Occipital lobe (tissue), 2 donors: ENCODE results near the gene FHL5. TPM values are rescaled to one million over a fixed set of nuclear protein-coding genes. Genes with fewer than 3 reads are reported as not detected.
"Not testable (repeated sequence)": the region's sequence is repeated elsewhere in the genome, so short reads cannot be mapped to it uniquely, and the experiment has no call there.

Experiments used
- DNase-seq: peaks from one replicate; lab custom pipeline; 2025; lab: John Stamatoyannopoulos, UW
- total RNA-seq: library from RNA; depleted of rRNA; stranded (reverse); fragments of >200 nt; gene quantifications from one replicate; pipeline ENCODE4 v1.2.3, GENCODE V29; 2014

The FHL5 gene, protein sequence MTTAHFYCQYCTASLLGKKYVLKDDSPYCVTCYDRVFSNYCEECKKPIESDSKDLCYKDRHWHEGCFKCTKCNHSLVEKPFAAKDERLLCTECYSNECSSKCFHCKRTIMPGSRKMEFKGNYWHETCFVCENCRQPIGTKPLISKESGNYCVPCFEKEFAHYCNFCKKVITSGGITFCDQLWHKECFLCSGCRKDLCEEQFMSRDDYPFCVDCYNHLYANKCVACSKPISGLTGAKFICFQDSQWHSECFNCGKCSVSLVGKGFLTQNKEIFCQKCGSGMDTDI
- 1.7 TPM for total RNA-seq

DNA sequence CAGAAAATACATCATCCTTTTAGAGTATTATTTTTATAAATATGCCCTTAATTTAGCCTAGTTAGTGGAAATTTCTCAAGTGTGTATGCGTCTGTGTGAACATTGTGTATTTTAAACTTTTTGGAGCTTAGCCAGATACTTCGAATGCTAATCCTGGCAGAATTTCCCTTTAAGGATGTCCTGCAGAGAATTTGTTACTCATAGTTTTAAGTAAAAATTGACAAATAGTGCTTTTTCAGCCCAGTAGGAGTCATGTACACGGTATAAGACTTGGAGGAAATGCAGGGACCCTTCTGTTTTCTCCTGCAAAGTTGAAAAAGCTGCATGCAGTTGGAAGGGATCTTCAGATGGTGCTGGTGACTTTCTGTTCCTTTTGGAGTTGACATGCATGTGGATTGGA lies at the start of gene FHL5:
Gene FHL5, plus strand, starts transcription at position 243 of the 400 bp plus-strand sequence. CDS start 40,486 bp downstream, outside the sequence.
- DNase-seq: no peak

DNA sequence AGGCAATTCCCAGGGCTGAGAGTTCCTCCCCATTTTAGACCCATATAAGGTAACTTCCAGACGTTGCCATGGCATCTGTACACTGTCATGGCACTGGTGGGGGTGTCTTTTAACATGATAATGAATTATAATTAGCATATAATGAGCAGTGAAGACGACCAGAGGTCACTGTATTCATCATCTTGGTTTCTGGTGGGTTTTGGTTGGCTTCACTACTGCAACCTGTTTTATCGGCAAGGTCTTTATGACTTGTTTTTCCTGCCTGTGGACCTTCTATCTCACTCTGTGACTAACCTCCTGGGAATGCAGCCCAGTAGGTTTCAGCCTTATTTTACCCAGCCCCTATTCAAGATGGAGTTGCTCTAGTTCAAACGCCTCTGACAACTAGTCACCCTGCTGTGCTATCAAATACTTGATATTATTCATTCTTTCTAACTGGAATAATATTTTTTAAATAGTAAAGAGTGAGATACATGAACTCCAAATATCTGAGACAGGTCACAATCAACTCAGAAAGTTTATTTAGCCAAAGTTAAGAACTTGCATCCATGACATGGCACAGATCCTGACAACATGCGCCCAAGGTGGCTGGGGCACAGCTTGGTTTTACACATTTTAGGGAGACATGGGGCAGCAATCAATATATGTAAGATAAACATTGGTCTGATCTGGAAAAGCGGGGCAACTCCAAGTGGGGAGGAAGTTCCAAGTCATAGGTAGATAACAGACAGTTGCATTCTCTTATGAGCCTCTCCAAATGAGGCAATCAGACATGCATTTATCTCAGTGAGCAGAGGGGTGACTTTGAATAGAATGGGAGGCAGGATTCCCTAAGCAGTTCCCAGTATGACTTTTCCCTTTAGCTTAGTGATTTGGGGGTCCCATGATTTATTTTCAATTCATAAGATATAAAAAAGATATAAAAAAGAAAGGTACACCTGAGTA lies 42.5 kb upstream of the FHL5 start:
- DNase-seq: no peak

DNA sequence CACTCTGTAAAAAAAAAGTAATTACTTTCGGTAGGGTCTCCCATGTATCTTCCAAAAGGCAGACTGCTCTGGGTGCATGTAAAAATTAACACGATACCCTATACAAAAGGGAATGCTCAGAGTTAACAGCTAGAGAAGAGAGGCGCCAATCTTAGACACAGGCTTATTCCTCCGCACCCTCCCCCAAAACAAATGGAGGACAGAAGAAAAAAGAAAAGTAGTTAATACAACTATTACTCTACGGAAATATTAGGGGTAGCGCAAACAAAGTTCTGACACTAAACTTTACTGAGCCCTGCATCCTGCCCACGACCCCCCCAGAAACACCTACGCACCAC lies 41.7 kb upstream of the FHL5 start:
- DNase-seq: no peak

DNA sequence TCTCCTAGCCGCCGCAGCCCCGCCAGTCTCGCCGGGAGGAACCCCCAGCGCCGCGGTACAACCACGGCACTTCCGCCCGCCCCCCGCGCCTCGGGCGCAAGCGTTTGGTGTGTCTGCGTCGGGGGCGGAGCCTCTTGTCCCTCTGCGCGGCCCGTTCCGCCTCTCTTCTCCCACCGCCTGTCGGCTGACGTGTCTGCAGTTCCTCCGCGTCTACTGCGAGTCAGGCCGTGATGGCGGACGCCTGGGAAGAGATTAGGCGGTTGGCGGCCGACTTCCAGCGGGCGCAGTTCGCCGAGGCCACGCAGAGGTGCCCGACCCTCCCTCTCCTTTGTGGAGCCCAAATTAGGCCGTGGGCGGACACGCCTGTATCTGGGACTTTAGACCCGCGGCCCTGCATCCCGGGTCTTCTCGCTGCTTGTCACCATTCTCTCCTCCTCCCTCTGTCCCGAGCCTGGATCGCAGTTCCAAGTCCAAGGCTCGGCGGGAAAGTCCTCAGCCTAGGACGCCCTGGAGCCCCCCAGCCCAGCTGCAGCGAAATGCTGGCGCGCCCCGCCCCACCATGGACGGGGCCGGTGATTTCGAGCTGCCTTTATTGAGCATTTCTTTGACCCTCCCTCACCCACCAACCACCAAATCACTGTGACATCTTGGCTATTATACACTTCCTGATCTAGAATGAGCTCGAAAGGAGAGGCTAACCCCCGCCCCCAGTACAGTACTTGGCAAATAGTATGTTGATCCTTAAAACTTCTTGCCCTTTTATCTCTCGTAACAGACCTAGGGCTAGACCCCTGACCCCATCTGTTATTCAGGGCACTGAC lies 41.1 kb upstream of the FHL5 start, which contains the start of gene UFL1:
Gene UFL1, plus strand, starts transcription at position 163 of the 821 bp plus-strand sequence. Its CDS starts 68 bp downstream, at position 231.
- DNase-seq: peak; percentile 93

DNA sequence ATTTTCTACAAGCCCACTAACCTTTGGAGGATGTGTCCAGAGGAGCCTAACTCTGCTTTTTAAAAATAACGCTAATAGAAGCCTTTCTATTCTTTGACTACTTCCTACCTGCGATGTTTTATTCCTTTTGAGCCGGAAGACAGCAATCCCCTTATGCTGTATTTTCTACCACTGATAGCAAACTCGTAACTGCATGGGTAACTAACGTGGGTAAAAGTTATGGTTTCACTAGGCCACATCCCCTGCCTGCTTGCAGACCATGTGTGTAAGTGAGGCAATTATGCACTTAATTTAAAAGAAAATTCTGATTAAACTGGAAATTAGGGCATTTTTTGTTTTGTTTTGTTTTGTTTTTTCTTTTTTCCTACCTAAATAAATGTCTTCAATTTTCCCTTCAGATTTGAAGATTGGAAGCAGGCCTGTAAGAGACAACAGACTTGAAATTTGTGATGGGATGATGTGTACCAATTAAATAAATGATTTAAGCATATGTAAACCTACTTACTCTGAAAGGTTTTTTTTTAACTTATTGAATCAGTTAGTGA lies 40.4 kb upstream of the FHL5 start:
- no peak for DNase-seq

DNA sequence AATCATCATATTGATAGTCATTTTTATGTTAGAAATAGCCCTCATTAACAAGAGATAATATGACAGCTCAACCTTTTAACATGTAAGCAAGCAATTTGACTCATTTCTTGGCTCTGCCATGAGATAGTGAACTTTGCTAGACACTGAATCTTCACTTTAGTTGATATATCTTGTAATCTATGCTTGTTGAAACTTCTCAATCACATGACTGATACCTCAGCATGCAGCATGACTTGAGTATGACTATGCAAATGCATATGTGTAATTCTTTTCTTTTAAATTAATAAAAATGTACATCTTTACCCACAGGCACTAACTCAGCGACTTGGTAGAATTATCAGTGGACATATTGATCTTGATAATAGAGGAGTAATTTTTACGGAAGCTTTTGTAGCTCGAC lies 34.7 kb upstream of the FHL5 start:
- DNase-seq: no peak

DNA sequence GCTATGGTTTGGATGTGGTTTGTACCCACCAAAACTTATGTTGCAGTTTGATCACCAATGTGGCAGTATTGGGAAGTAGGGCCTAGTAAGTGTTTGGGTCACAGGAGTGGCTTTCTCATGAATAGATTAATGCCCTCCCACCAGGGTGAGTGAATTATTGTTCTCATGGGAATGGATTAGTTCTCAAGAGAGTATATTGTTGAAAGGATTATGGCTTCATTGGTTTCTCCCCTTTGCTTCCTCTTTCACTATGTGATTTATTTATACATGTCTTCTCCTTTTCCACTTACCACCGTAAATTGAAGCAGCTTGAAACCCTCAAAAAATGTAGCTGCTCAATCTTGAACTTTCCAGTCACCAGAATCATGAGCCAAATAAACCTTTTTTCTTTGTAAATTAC lies 30.5 kb upstream of the FHL5 start:
- no peak for DNase-seq

DNA sequence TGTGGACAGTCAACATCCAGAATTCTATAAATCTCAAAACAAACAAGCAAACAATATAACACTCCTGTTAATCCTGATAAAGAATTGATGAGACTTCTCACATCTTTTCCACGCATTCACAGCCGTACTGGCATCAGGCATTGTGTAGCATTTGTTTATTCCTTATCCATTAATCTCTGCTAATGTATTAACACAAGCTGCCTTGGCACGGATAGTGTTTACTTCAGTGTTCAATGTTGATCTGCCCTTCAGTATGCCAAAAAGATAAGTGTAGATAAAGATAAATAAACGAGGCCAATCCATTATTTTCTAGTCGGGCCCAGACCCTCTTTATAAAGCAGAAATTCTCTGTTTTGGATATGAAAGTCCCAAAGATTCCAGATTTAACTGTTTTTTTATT lies 25.2 kb upstream of the FHL5 start:
- no peak for DNase-seq

DNA sequence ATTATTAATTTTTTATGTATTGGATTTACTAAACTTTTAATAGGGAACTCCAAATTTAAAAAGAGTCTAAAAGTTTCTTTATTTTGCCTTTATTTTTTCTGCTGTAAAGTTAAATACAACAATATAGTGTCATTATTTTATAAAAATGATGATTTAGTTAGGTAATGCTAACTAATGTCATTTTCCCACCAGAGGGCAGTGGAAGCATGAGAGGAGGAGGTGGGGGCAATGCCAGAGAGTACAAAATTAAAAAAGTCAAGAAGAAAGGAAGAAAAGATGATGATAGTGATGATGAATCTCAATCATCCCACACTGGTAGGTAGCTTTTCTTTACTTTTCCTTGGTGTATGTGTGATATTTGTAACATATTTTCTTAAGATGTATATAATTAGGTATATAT lies 20.2 kb upstream of the FHL5 start:
- no peak for DNase-seq

DNA sequence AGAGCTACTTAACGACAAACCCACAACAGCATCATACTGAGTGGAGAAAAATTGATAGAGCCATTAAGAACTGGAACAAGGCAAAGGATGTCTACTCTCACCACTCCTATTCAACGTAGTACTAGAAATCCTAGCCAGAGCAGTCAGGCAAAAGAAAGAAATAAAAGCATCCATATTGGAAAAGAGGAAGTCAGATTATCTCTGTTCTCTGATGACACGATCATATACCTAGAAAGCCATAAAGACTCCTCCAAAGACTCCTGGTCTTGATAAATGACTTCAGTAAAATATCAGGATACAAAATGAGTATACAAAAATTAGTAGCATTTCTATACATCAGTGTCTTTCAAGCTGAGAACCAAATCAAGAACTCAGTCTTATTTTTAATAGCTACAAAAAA lies 17.0 kb upstream of the FHL5 start:
- DNase-seq: no peak

DNA sequence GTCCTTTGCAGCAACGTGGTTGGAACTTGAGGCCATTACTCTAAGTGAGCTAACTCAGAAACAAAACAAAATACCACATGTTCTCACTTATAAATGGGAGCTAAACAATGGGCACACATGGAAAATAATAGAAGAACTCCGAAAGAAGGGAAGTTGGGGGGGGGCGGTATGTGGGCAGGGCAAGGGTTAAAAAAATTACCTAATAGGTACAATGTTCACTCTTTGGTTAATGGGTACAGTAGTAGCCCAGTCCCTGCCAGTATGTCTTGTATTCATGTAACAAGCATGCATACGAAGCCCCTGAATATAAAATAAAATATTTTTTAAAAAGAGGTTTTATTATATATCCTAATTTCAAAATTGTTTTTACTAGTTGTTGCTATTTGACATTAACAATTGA lies 15.3 kb upstream of the FHL5 start:
- DNase-seq: no peak

DNA sequence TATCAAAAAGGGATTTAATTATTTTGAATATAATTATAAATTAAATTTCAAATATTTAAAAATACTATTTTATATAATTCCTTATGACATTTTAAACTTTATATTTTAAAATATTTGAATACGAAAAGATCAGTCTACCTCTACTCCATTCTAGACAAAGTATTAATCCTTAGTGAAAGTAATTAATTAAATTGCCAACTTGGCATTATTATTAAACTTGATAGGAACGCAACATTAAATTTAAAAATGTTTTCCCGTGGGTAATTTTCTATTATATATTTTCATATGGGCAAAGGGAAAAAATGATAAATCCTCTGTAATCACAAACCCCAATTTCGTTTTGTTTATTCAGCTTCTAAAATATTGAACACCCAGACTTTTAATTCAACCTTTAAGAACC lies 8.4 kb upstream of the FHL5 start:
- no peak for DNase-seq

DNA sequence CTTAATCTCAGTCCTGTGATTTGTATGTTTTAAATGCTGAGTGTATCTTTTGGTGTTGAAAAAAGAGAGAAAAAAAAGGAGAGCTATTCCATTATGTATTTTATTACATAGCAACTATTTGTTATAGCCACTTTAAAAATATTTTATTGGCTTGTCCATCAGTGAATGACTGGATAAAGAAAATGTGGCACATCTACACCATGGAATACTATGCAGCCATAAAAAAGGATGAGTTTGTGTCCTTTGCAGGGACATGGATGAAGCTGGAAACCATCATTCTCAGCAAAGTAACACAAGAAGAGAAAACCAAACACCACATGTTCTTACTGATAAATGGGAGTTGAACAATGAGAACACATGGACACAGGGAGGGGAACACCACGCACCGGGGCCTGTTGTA lies 3.2 kb upstream of the FHL5 start:
- not testable (repeated sequence) for DNase-seq

DNA sequence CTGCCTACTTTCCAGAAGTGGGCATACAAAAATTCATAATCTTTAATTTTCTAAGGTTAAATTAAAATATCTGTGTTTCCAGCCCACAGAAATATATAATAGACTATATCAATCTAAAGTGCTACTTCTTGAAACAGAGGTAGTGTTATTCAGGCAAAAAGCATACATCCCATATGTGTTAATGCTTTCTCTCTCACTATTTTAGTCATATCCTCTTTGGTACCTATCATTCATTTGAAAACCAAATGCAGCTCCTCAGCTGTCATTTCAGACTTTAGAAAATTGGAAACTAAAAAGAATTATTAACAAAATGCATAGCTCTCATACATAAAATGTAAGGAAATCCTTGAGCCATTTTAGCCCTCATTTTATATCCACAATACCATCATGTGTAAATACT lies 925 bp downstream of the FHL5 start:
- no peak for DNase-seq

DNA sequence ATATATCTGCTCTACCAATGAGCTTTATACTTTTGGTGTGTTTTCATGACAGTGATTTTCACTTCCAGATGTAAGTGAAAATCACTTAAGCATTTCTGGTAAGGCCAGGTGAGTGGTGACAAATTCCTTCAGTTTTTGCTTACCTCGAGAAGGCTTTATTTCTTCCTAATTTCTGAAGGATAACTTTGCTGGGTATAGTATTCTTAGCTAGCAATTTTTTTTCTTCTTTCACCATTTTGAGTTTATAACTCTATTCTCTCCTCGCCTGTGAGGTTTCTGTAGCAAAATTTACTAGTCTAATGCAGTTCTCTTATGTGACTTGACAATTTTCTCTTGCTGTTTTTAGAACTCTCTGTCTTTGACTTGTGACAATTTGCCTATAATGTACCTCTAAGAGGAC lies 7.1 kb downstream of the FHL5 start:
- no peak for DNase-seq

DNA sequence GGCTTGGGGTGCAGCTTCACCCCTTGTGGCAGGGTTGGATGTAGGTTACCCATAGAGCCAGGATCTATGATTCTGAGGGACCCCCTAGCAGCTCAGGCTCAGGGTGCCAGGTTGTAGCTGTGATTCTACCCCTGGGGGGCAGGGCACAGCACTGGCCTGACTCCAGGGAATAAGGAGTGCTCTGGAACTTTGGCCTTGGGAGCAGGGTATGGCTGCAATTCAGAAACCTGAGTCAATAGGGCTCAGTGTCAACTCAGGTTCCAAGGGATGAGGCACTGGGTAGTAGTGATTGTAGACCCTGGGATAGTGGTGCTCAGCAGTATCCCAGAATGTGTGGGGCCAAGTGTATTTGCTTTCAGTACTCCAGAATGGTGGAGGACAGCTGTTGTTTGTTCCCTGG lies 8.6 kb downstream of the FHL5 start:
- no peak for DNase-seq

DNA sequence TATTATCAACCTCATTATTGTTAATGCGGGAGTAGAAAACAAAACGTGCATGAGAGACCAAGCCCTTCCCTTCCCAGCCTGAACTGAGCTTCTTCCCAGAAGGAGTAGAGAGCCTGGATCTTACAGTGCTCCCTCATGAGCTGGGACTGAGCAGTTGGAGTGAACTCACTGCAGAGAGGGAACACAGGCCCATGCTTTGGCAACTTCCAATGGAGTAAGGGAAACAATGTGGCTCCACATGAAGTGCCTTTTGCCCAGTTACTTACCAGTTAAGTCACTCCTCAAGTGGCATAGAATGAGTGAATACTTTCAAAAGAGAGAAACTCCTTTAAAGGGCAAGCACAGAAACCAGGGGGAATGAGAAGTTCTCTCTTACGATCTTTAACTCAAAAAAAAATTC lies 12.4 kb downstream of the FHL5 start:
- no peak for DNase-seq

DNA sequence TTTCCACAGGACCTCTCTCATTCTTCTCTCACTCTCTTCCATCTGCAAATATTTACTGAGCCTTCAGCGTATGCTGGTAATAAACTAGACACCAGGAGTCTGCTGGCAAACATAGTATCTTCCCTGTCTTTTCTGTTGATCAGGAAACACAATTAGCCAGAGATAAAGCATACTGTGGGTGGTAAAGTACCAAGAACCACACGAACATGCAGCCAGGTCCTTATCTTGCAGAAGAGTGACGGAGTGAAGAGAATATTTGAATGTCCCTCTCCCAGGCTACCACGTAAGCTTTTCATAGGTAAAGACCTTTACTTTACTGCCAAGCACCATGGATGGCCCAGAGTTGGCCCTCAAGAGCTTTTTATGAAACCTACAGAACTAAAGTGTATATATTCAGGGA lies 13.3 kb downstream of the FHL5 start:
- DNase-seq: no peak

DNA sequence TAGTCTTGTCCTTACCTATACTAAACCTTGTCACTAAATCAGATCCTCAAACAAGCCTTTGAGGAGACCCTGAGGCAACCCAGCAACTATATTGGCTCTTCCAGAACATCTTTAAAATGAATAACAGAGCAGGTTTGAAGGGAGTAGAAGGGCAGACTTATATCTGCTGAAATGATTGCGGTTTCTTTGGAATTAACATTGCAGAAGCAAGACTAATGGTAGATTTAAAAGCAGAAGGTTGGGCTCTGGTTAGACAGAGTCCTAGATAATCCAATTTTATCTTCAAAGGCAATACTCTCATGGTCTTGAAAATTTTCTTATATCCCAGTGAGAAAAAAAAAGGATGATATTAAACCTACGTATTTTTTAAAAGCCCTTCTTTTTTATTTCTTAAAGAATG lies 19.1 kb downstream of the FHL5 start:
- no peak for DNase-seq

DNA sequence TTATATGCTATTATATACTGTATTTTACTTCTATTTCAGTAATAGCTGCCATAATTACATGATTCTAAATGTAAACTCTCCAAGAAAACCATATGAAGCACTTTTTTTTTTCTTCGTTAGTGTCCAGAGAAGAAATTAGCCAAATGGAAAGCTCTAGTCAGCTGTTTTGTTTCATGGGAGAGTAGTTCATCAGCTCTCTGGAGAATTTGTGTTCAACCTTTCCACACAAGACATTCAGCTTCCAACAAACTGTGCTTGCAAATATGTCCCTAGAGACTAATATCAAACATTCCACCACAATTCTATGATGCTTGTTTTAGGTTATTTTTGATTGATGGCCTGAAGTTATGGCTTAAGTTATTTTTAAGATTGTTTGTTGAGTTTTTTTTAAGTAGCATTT lies 19.5 kb downstream of the FHL5 start:
- DNase-seq: no peak

DNA sequence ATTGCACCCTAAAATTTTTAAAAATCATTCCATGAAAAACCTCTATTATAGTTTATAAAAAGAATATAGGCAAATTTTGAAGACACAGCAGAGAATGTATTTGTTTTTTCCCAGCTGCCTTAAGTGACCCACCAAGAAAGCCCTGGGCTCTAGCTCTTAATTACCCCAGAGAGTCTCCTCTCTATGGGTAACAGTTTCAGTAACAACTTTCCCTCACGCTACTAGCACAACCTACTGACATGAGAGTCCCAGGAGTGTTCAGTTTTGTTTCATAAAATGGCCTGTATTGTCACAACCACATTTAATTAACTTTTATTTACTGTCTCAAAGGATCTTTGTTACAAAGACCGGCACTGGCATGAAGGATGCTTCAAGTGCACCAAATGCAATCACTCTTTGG lies 41.5 kb downstream of the FHL5 start:
- DNase-seq: no peak

DNA sequence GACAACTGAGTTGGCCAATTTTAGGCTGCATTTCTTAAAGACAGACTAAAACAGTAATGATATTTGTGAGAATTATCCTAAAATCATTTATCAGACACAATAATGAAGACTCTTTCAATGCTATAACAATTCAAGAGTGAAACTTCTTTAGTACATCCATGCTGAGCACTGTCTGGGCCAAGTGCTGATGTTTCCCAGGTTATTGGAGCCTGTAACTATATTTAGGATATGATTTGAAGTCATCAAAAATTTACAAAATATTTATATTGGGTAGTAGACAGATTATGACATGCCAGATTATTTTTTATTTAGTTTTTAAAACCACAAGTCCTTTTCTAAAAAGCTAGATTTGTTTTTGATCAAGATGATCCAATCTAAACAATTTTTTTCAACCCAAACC lies 45.1 kb downstream of the FHL5 start:
- no peak for DNase-seq
